Measurements from ENCODE around the gene LMAN1L. TPM values are rescaled to one million over a fixed set of nuclear protein-coding genes. Genes with fewer than 3 reads are reported as not detected.

LMAN1L gene
- total RNA-seq, 1 experiment from 2014 or later, result not detected

GRCh38 chr15:74836846-74837245, 24.2 kb downstream of the LMAN1L start:
- Mint-ChIP-seq H3K4me1 (peaks cover 12 to 36% of the 10 kb centered on the region in 2 experiments; a peak in 3 of 4 replicates), H3K27ac (no peak overlapping the region), H3K27me3 (ENCODE audit: low read depth) (peaks cover 3% of the 10 kb centered on the region), H3K36me3 (ENCODE audit: insufficient read depth in 1 of 3, low read depth in 3 of 3) (peaks cover 6 to 37% (median 29%) of the 10 kb centered on the region in 3 experiments), H3K9me3 (no peaks in the 10 kb centered on the region), H3K4me3 (no peak overlapping the region; a peak in 1 of 5 replicates)
- H3K4ac ChIP-seq (ENCODE audit: low read depth, low read length), result no peak overlapping the region
- no peak overlapping the region for H4K5ac ChIP-seq (ENCODE audit: insufficient read length, low read depth, low read length)
- H3K4me2 ChIP-seq (ENCODE audit: insufficient read depth, insufficient read length, low read length), result no peak overlapping the region
- H2BK5ac ChIP-seq (ENCODE audit: insufficient read length, low read length), result no peak overlapping the region
- no peaks in the 10 kb centered on the region for H3K79me2 ChIP-seq (ENCODE audit: insufficient read depth, low read length)
- no peak for TF ChIP-seq CTCF (conservative IDR thresholded peaks at IDR 0.05)
- H3K4me1 ChIP-seq (ENCODE audit: insufficient read depth, low read length), result no peaks in the 10 kb centered on the region
- no peak overlapping the region for H3K9ac ChIP-seq (ENCODE audit: extremely low read depth, insufficient read length, low read length)
- peaks cover 3% of the 10 kb centered on the region for H4K20me1 ChIP-seq (ENCODE audit: control insufficient read depth, insufficient read depth, insufficient read length)
- no peaks in the 10 kb centered on the region for H3K79me1 ChIP-seq (ENCODE audit: insufficient read depth, low read depth, low read length, poor library complexity, severe bottlenecking)
- no peak overlapping the region for H2BK120ac ChIP-seq (ENCODE audit: low read depth, low read length, poor library complexity, severe bottlenecking)
- no peak overlapping the region for H4K8ac ChIP-seq (replicated peaks; ENCODE audit: insufficient read length, low read depth, low read length)
- H2AK5ac ChIP-seq (ENCODE audit: insufficient read length, low read length), result no peak overlapping the region
- no peak overlapping the region for H2AFZ ChIP-seq (ENCODE audit: low read length)
- no CpG with 5 or more reads among the region's 7 CpGs for WGBS (ENCODE audit: extremely low coverage, insufficient read length, low lambda C conversion rate)
- H2BK20ac ChIP-seq (ENCODE audit: low read depth, low read length, poor library complexity, severe bottlenecking), result no peak overlapping the region
- no peak overlapping the region for H2BK15ac ChIP-seq (ENCODE audit: low read depth, low read length)
- no peak overlapping the region for H3K18ac ChIP-seq (ENCODE audit: insufficient read length, low read depth, low read length)
- no peaks in the 10 kb centered on the region for H3K27me3 ChIP-seq (ENCODE audit: insufficient read depth, low read length)
- no peaks in the 10 kb centered on the region for H3K23me2 ChIP-seq (ENCODE audit: insufficient read length, low read depth, low read length, poor library complexity, severe bottlenecking)
- H2BK12ac ChIP-seq (ENCODE audit: insufficient read length, low read depth, low read length), result no peak overlapping the region
- no peak overlapping the region for H3K27ac ChIP-seq (ENCODE audit: insufficient read length, low read depth, low read length)
- no peak for DNase-seq
- no peaks in the 10 kb centered on the region for H3K9me3 ChIP-seq (ENCODE audit: control insufficient read depth, low read depth, low read length)
- no peak overlapping the region for H4K91ac ChIP-seq (ENCODE audit: insufficient read length, low read depth, low read length)
- H3K23ac ChIP-seq (ENCODE audit: insufficient read length, low read depth, low read length), result no peak overlapping the region
- no peak overlapping the region for H3T11ph ChIP-seq (ENCODE audit: low read length)
- H3K14ac ChIP-seq (ENCODE audit: insufficient read depth, low read length), result no peak overlapping the region
- H3K56ac ChIP-seq (ENCODE audit: insufficient read length, low read depth, low read length), result no peak overlapping the region

All from H9 (cell line).